KMS-11 (cell line): Measurements from ENCODE around the gene SEPTIN12.

Experiments
- H2AFZ ChIP-seq: fragments of 200-600 bp; sonication (generic); 2 replicates; pipeline ENCODE4 v1.6.1; 2016; ENCODE audit warnings: antibody characterized with exemption, mixed run types, low read depth
- H3K27ac ChIP-seq: fragments of 200-600 bp; sonication (generic); 2 replicates; pipeline ENCODE4 v1.6.1; 2016; ENCODE audit warnings: mild to moderate bottlenecking, mixed run types
- H3K27me3 ChIP-seq: fragments of 200-600 bp; sonication (generic); 2 replicates; pipeline ENCODE4 v1.6.1; 2017; ENCODE audit warnings: mild to moderate bottlenecking, low read depth, mixed run types, moderate library complexity; ENCODE audit not compliant: insufficient read depth
- H3K36me3 ChIP-seq: fragments of 200-600 bp; sonication (generic); 2 replicates; pipeline ENCODE4 v1.6.1; 2017; ENCODE audit warnings: mild to moderate bottlenecking, mixed run types; ENCODE audit not compliant: insufficient read depth
- H3K4me1 ChIP-seq: fragments of 200-600 bp; sonication (generic); 2 replicates; pipeline ENCODE4 v1.6.1; 2016; ENCODE audit warnings: mild to moderate bottlenecking, low read depth, mixed run types; ENCODE audit not compliant: poor library complexity, severe bottlenecking
- H3K4me2 ChIP-seq: fragments of 200-600 bp; sonication (generic); 2 replicates; pipeline ENCODE4 v1.7.0; 2016; ENCODE audit warnings: mild to moderate bottlenecking, mixed run types
- H3K4me3 ChIP-seq: fragments of 200-600 bp; sonication (generic); IDR thresholded peaks from 2 replicates; pipeline ENCODE4 v1.6.1; 2017; ENCODE audit warnings: low read depth, low read length, mixed read lengths; ENCODE audit not compliant: insufficient read depth
- H3K79me2 ChIP-seq: fragments of 200-600 bp; sonication (generic); 2 replicates; pipeline ENCODE4 v1.6.1; 2016; ENCODE audit warnings: low read depth, mixed run types; ENCODE audit not compliant: insufficient read depth
- H3K9ac ChIP-seq: fragments of 200-600 bp; sonication (generic); 2 replicates; pipeline ENCODE4 v1.6.1; 2016; ENCODE audit warnings: mild to moderate bottlenecking, mixed run types
- H4K20me1 ChIP-seq: fragments of 200-600 bp; sonication (generic); 2 replicates; pipeline ENCODE4 v1.6.1; 2016; ENCODE audit warnings: mild to moderate bottlenecking, mixed run types; ENCODE audit not compliant: insufficient read depth
- TF ChIP-seq, protein P1 (sequence below): fragments of 200-600 bp; sonication (generic); conservative IDR thresholded peaks from 2 replicates; pipeline ENCODE4 v1.6.1; 2017; ENCODE audit warnings: low read depth, mild to moderate bottlenecking, antibody characterized with exemption, low read length, moderate library complexity, mixed read lengths

The SEPTIN12 gene

DNA sequence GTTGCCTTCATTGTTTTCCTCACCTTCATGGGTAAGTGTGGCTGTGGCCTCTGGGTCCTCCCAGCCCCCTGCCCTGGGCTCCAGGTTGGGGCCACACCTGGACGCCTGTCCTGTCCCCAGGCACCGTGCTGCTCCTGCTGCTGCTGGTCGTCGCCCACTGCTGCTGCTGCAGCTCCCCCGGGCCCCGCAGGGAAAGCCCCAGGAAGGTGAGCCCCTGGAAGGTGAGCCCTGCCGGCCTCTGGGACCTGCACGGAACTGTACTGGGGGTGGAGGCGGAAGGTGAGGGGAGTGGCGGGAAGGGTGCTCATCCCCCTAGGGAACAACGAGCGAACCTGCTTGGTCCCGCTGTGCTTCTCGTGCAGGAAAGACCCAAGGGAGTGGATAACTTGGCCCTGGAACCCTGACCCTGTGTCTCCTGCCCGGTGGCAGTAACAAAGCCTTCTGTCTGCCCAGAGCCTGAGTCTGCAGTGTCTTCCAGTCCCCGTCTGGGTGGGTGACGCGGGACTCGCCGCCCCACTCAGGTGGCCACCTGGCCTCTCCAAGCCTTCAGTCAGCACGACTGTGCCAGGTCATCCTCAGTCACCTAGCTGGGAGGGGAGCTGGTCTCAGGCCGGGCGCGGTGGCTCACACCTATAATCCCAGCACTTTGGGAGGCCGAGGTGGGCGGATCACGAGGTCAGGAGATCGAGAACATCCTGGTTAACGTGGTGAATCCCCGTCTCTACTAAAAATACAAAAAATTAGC, 7.9 kb upstream of the SEPTIN12 start:
- Histone ChIP-seq H3K36me3 (no peaks in the 10 kb centered on the region), H3K4me1 (peaks cover 2% of the 10 kb centered on the region), H3K27me3 (no peaks in the 10 kb centered on the region), H3K4me3 (no peak overlapping the region), H3K27ac (no peak overlapping the region), H3K79me2 (no peaks in the 10 kb centered on the region), H4K20me1 (no peaks in the 10 kb centered on the region), H3K4me2 (no peak overlapping the region), H3K9ac (no peak overlapping the region), H2AFZ (no peak overlapping the region)
- TF ChIP-seq, protein P1, sequence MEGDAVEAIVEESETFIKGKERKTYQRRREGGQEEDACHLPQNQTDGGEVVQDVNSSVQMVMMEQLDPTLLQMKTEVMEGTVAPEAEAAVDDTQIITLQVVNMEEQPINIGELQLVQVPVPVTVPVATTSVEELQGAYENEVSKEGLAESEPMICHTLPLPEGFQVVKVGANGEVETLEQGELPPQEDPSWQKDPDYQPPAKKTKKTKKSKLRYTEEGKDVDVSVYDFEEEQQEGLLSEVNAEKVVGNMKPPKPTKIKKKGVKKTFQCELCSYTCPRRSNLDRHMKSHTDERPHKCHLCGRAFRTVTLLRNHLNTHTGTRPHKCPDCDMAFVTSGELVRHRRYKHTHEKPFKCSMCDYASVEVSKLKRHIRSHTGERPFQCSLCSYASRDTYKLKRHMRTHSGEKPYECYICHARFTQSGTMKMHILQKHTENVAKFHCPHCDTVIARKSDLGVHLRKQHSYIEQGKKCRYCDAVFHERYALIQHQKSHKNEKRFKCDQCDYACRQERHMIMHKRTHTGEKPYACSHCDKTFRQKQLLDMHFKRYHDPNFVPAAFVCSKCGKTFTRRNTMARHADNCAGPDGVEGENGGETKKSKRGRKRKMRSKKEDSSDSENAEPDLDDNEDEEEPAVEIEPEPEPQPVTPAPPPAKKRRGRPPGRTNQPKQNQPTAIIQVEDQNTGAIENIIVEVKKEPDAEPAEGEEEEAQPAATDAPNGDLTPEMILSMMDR = no peak

DNA sequence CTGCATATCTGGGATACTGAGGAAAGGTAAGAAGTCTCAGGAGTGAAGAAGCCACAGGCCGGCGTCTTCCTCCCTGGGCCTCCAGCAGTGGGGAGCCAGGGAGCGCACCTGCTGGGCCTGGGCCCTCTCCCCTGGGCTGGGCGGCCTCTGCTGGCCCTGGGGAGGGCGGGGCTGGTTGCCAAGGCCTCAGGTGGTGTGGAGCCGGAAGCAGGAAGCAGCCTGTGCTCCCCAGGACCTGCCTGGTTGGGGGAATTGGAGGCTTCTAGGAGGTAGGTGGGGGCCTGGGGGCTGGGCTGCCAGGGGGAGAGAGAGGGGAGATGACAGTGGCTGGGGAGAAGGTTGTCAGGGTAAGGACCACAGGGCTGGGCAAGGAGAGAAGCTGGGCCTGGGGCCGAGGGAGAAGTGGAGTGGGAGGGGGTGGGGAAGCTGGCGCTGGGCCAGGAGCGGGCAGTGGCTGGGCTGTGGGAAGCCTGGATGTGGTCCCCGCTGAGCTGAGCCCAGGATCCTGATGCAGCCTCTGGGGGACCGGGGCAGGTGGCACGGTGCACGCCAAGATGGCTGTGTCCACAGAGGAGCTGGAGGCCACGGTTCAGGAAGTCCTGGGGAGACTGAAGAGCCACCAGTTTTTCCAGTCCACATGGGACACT, 7.2 kb upstream of the SEPTIN12 start, which contains the start of gene SMIM22:
Gene SMIM22 (plus strand): TSS at position 189 of the 647 bp plus-strand sequence. CDS start 366 bp downstream, at position 555.
- H3K79me2 ChIP-seq = no peaks in the 10 kb centered on the region
- TF ChIP-seq, protein P1 = no peak
- H3K36me3 ChIP-seq = no peaks in the 10 kb centered on the region
- no peaks in the 10 kb centered on the region for H3K4me1 ChIP-seq
- no peak within 1 kb of the TSS for H3K27ac ChIP-seq
- H2AFZ ChIP-seq = no peak within 1 kb of the TSS
- H4K20me1 ChIP-seq = no peaks in the 10 kb centered on the region
- H3K27me3 ChIP-seq = no peaks in the 10 kb centered on the region
- no peak within 1 kb of the TSS for H3K4me3 ChIP-seq
- no peak within 1 kb of the TSS for H3K4me2 ChIP-seq
- H3K9ac ChIP-seq = no peak within 1 kb of the TSS

DNA sequence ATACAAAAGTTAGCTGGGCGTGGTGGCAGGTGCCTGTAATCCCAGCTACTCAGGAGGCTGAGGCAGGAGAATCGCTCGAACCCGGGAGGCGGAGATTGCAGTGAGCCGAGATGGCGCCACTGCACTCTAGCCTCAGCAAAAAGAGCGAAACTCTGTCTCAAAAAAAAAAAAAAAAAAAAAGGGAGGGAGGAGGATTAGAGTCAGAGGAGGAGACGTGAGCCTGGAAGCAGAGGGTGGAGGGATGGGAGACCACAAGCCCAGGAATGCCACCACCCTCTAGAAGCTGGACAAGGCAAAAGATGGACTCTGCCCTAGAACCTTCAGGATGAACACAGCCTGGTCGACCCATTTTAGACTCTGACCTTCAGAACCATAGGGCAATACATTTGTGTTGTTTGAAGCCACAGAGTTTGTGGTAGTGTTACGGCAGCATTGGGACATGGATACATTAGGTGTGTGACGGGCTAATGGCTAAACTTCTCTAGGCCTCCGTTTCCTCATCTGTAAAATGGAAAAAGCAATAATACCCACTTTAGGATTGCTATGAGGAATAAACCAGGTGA, 4.9 kb upstream of the SEPTIN12 start:
- H3K79me2 ChIP-seq = no peaks in the 10 kb centered on the region
- no peaks in the 10 kb centered on the region for H3K36me3 ChIP-seq
- H3K4me2 ChIP-seq = no peak overlapping the region
- TF ChIP-seq, protein P1 = no peak
- H3K27ac ChIP-seq = no peak overlapping the region
- no peaks in the 10 kb centered on the region for H3K27me3 ChIP-seq
- no peaks in the 10 kb centered on the region for H3K4me1 ChIP-seq
- no peaks in the 10 kb centered on the region for H4K20me1 ChIP-seq
- H2AFZ ChIP-seq = no peak overlapping the region
- H3K9ac ChIP-seq = no peak overlapping the region
- no peak overlapping the region for H3K4me3 ChIP-seq

DNA sequence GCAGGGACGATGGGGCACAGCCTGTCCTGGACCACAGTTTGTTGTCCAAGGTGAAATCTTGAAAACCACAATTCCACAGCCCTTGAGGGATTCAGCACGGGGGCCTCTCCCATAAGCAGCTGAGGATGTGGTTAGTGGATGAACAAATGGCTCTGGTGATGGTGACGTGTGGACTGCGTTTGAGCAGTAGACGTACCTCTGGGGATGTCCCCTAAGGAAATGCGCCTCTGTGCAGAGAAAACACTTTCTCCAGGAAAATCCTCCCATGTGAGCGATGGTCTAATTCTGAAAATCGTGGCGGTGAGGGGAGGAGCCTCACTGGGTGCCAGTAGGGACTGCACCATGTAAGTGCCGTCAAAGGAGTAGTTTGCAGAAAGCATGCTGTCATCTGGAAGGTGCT, 2.7 kb upstream of the SEPTIN12 start:
- Histone ChIP-seq H3K4me3 (no peak overlapping the region), H2AFZ (no peak overlapping the region), H3K36me3 (no peaks in the 10 kb centered on the region), H4K20me1 (no peaks in the 10 kb centered on the region), H3K27me3 (no peaks in the 10 kb centered on the region), H3K79me2 (no peaks in the 10 kb centered on the region), H3K9ac (no peak overlapping the region), H3K4me1 (no peaks in the 10 kb centered on the region), H3K27ac (no peak overlapping the region), H3K4me2 (no peak overlapping the region)
- TF ChIP-seq, protein P1 = no peak
